HL-60/S4 treated with phorbol 12-myristate 13-acetate at 8.2 ng/mL for 4 days and 3 days (cell line): ENCODE results near the gene DHRS1.

Experiments used
- in situ Hi-C: fragments of 300-500 bp; cut with MboI; formaldehyde crosslinking; loops from 2 replicates; pipeline ENCODE4 v1.15.0; 2022; ENCODE audit warnings: low sequenced_read_pairs

Gene DHRS1

GRCh38 chr14:24299255-24300191, at the start of gene DHRS1, which contains the start of gene NOP9:
DHRS1 (minus strand) TSS chr14:24299780; CDS start chr14:24299106, 674 bp downstream.
NOP9 (plus strand) TSS chr14:24299850; CDS start chr14:24299955, 105 bp downstream.
- in situ Hi-C loops, result loop anchor here (10.0 kb wide), 1 partner anchor 55 kb away; the partner anchor contains the start of gene TINF2

DNA sequence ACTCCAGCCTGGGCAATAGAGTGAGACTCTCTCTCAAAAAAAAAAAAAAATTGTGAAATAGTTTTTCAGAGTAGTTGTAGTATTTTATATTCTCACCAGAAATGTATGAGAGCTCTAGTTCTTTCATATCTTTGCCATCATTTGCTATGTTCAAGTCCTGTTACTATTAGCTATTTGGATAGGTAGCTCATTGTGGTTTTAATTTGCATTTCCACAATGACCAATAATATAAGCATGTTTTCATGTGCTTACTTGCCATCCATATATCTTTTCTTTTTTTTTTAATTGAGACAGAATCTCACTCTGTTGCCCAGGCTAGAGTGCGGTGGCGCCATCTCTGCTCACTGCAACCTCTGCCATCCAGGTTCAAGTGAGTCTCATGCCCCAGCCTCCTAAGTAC, 48.6 kb upstream of the DHRS1 start:
- in situ Hi-C loops, result loop anchor here (25.0 kb wide), 1 partner anchor 264 kb away; the partner anchor contains the start of gene GZMH

GRCh38 chr14:24347134-24347533, 47.6 kb upstream of the DHRS1 start:
- in situ Hi-C loops, result loop anchor here (25.0 kb wide), 1 partner anchor 265 kb away; the partner anchor contains the start of gene GZMH

GRCh38 chr14:24343795-24344660, 44.4 kb upstream of the DHRS1 start:
- in situ Hi-C loops, result loop anchor here (25.0 kb wide), 1 partner anchor 268 kb away; the partner anchor contains the start of gene GZMH

DNA sequence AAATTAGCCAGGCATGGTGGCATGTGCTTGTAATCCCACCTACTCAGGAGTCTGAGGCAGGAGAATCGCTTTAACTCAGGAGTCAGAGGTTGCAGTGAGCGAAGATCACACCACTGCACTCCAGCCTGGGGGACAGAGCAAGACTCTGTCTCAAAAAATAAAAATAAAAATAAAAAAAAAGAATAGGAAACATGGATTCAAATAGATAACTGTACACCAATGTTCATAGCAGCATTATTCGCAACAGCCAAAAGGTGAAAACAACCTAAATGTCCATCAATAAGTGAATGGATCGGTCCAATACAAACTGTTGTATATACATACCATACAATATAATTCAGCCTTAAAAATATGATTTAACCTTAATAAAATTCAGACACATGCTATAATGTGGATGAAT, 43.3 kb upstream of the DHRS1 start:
- in situ Hi-C loops, result loop anchor here (25.0 kb wide), 1 partner anchor 269 kb away; the partner anchor contains the start of gene GZMH

DNA sequence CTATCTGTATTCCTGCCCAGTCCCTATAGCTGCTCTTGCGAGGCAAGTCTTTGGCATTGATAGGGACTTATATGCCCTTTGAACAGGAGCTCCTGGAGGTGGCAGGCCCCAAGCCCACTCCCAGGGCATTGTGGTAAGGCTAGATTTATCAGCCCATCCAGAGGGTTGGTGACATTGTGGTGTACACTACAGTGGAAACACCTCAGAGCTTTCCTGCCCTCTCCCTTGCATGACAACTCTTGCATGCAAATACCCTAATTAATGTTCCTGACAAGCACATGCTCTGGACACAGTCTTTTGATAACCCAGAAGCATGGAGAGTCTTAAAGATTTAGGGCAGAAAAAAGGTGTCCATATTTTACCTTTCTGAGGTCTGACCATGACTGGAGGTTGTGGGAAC, 41.0 kb upstream of the DHRS1 start:
- in situ Hi-C loops, result loop anchor here (25.0 kb wide), 1 partner anchor 272 kb away; the partner anchor contains the start of gene GZMH

DNA sequence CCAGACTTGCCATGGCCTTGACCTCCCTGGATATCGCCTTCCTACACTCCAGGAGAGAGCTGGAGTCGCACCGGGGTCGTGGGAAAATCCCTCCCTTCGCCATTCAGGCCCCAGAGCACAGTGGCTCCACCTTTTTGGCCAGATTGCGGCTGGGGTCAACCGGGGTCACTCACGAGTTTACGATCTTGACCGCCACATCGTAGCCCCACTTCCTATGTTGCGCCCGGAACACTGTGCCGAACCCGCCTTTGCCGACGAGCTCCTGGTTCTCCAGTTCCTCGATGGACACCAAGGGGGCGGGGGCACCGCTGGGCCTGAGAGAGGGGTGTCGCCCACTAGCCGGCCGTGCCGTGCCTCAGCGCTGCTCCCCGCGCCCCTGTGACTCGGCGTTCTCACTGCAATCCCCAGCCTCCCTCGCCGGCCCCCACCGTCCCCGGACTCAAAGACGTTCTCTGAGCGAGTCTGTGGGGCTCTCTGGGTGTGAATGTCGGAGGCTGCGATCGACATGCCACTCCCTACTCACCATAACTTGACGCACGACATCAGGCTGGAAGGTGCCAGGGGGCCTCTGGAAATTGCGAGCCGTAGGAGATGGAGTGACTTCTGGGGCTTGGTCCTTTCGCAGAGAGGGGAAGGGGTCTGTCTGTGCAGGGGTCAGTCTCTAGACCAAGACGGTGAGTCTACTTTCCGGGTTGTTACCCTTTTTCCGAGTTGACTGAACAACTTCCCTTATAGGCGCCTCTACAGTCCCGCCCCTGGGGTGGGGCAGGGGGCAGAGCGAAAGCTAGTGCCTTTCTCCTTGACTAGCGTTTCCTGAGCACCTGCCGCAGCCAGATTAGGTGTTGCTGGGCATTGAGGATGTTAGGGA, 39.9 kb upstream of the DHRS1 start, which contains the start of gene RIPK3:
RIPK3 (minus strand) TSS at position 708 of the 868 bp plus-strand sequence; CDS start at position 543, 165 bp downstream.
- in situ Hi-C loops, result loop anchor here (10.0 to 25.0 kb wide), 2 partner anchors 95 to 273 kb away; partner anchors contain the start of gene GZMH

GRCh38 chr14:24338843-24339242, 39.3 kb upstream of the DHRS1 start:
- in situ Hi-C loops, result loop anchor here (10.0 to 25.0 kb wide), 2 partner anchors 96 to 273 kb away; partner anchors contain the start of gene GZMH

DNA sequence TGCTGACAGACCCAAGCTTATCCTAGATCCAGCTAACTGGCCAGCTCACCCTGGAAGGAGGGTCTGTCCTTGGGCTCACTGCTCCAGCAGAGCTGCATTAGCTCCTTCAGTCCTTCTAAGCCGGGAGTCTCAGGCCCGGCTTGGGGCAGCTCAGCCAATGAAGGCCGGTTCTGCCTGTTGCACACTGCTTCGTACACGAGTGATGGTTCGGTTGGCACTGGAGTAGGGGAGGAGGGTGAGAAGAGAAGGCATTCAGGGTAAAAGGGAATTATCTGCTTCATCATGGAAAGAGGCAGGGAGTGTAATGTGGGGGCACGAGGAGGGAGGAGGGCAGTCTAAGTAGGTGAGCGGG, 38.2 kb upstream of the DHRS1 start:
- in situ Hi-C loops, result loop anchor here (10.0 to 25.0 kb wide), 2 partner anchors 97 to 275 kb away; partner anchors contain the start of gene GZMH

DNA sequence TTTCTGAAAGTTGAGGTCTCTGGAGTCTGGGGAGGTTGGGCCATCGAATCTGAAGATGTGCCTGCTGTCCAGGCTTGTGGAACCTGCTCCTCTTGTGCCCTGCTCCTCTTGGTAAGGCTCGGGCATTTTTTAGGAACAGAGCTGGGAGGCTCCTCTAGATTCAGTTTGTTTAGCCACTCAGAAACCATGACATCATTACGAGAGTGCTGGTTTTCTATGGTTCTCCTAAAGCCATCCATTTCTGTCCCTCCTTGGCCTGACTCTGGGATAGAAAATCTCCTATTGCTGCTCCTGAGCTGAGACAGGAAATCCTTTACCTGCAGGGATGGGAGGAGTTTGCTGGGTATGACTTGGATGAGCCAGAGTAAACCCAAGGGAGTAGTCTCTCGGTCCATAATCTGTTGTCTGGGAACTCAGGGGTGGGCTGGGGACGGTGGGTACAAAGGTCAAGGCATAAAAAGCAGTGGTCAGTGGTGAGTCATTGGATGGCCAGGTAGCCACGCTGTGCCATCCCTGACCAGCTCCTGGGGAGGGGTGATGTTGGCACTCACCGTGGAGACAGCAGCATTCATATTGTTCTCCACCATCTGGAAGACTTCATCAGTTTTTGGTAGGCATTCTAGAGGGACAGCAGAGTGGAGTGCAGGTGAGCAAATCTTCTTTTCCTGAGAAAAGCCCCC, 37.7 kb upstream of the DHRS1 start:
- in situ Hi-C loops, result loop anchor here (10.0 to 25.0 kb wide), 2 partner anchors 98 to 275 kb away; partner anchors contain the start of gene GZMH

- in situ Hi-C loops, result loop anchor here (10.0 to 25.0 kb wide), 2 partner anchors 99 to 277 kb away; partner anchors contain the start of gene GZMH
These were observed 36.0 kb upstream of the DHRS1 start for GRCh38 chr14:24335461-24336171.

DNA sequence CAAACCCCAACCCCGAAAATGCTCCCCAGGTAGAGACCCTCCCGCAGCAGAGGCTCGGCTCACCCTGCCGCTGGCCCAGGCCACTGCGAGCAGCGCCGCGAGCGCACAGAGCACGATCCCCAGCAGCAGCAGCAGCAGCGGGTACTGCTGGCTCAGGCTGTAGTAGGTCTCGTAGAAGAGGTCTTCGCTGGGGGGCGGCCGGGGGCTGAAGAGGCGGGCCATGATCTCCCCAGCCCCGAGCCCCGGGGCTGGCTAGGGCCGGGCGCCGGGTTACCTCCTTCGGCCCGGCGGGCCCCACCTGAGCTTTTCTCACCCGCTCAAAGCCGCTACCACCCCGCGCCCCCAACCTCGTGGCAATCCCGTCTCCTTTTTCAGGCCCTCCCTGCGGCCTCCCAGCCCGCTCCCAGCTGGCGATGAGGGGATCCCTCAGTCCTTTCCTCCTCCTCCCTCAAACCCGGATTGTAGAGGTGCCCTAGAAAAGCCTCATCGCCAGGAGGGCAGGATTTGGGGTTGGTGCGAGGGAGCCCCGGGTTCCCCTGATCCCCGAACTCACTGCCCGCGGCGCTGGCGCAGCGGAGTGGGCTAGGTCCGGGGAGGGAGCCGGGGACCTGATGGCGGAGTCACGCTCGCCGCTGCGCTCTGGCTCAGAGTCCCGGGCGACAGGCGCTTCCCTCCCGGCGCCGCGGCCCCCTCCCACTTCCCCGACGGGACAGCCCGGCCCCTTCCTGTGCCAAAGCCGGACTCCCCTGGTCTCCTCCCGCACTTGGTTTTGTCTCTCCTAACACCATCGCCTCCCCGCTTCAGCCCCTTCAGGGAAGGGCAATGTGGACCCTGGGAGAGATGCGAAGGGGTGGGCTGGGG, 35.1 kb upstream of the DHRS1 start, which contains the start of gene ADCY4:
ADCY4 (minus strand) TSS at position 641 of the 861 bp plus-strand sequence; CDS start at position 222, 419 bp downstream.
- in situ Hi-C loops, result loop anchor here (10.0 to 25.0 kb wide), 2 partner anchors 100 to 278 kb away; partner anchors contain the start of gene GZMH

GRCh38 chr14:24332268-24332993, 32.9 kb upstream of the DHRS1 start:
- in situ Hi-C loops, result loop anchor here (10.0 to 25.0 kb wide), 2 partner anchors 102 to 280 kb away; partner anchors contain the start of gene GZMH

DNA sequence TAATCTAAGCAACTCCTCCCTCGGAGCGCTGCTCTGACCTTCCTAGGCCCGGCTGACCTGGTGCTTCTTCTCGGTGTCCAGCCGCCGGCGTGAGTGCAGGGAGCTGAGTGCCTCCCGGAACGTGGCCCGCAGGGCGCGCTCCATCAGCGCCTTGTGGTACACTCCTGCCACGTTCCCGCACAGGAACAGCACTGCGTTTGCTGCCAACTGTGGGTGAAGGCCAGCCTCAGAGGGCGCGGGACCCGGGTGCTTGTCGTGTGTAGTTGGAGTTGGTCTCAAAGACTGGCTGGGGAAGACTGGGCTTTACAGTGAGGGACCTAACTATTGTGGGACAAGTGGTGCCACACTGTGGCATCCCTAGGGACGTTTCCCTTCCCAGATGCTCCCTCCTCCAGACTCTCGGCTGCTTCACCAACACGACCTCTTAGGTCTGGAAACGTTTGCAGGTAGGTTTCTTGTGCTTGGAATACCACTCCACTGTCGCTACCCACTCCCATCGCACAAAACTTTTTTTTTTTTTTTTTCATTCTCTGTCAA, 32.2 kb upstream of the DHRS1 start:
- in situ Hi-C loops, result loop anchor here (10.0 to 25.0 kb wide), 2 partner anchors 103 to 281 kb away; partner anchors contain the start of gene GZMH

DNA sequence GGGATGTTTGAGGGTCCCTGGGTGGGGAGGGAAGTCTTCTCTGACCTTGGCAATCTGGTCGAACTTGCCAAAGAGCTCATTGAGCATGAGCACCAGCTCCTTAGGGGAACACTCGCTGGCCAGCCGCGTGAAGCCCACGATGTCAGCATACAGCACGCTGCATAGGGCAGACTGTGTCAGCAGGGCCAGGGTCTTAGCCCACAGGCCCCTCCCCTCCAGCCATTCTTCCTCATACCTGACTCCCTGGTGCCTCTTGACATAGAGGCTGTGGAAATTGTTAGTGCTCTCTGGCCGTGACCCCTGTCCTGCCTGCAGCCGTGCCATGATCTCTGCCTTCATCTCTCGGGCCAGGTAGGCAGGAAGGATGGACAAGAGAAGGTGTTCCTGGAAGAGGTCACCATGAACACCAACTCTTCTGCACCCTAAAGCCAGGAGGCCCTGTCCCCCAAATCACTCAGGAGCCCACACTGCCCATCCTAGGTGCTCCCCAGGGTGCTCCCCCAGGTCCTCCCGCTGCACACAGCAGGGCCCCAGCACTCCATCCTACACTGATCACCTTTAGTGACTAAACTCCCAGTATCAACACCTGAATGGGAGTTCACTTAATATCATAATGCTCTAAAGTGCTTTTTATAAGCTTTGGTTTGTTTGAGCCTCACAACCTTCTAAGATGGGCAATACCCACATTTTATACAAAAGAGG, 31.5 kb upstream of the DHRS1 start:
- in situ Hi-C loops, result loop anchor here (10.0 to 25.0 kb wide), 2 partner anchors 104 to 281 kb away; partner anchors contain the start of gene GZMH
